HG03196 (cell line): Measurements from ENCODE around the gene IRF7.

Experiments used
- ATAC-seq: cut with Tn5 transposase; IDR thresholded peaks from one replicate; pipeline ENCODE4 v1.9.1; 2021; ENCODE audit not compliant: unreplicated experiment

Gene IRF7

DNA sequence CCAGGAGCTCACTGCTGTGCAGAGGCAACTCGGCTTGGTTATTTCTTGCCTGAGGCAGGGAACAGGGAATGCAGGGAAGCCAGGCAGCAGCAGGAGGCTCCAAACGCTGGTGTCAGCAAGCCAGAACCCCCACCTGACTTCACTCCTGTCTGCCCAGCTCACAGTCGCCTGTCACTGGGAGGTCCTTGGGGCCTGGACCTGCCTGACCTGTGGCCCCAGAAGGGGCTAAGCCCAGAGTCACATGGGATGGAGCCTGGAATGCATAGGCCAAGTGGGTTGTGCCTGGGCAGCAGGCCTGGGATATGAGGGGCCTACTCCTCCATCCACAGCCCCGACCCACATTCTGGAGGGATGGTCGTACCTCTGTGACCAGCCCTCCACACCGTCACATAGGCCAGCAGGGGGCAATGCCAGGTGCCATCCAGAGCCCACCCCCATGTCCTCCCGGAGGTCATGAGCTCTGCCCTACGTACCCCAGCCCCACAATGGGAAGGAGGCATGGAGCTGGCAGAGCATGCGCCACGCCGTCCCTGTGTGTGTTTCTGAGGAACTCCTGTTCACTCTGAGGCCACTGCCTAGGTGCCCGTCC, 49.7 kb downstream of the IRF7 start:
- ATAC-seq = no peak

DNA sequence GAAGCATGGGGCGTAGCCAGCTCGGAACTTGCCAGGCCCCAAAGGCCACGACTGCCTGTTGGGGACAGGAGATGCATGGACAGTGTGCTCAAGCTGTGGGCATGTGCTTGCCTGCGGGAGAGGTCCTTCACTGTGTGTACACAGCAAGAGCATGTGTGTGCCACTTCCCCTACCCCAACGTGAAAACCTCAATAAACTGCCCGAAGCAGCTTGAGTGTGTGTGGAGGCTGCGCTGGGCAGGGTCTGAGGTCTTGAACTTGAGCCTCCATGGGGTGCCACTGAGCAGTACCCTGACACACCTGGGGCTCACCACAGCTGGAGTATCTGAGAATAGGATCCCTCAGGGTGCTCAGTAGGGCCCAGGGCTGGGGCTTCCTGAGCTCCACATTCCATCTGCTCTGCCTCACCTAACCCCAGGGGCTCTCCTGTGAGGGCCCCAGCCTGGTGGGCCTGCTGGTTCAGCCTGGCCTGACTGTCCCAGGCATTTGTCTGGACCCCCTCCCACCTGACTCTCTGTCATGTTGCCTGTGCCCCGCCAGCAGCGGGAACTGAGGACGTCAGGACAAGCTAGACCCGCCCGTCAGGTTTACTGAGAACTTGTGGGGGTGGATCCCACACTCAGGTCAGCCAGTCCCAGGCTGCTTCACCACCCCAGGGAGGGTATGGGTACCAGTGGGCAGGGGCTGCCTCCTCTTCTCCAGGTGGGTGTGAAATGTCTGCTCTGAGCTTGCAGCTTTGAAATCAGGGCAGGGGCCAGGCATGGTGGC, 51.8 kb downstream of the IRF7 start:
- ATAC-seq = no peak

DNA sequence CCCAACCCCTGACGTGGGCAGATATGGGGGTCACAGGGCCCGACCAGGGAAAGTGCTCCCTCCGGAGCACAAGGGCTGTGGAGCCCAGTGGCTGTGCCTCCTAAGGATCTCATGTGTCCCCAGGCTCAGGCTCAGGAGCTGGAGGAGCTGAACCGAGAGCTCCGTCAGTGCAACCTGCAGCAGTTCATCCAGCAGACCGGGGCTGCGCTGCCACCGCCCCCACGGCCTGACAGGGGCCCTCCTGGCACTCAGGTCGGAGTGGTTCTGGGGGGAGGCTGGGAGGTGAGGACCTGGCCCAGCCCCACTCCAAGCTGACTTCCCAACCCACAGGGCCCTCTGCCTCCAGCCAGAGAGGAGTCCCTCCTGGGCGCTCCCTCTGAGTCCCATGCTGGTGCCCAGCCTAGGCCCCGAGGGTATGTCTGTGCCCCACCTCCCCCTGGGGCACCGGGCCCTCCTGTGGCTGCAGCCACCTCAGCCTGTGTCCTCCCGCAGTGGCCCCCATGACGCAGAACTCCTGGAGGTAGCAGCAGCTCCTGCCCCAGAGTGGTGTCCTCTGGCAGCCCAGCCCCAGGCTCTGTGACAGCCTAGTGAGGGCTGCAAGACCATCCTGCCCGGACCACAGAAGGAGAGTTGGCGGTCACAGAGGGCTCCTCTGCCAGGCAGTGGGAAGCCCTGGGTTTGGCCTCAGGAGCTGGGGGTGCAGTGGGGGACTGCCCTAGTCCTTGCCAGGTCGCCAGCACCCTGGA, 52.5 kb downstream of the IRF7 start:
- no peak for ATAC-seq
